Adrenal gland (tissue), 5 donors: ENCODE results near the gene INSR.
"Not testable (repeated sequence)": the region's sequence is repeated elsewhere in the genome, so short reads cannot be mapped to it uniquely, and the experiment has no call there.

ENCODE experiments used
- POLR2A ChIP-seq, 2 donors: fragments of 450-650 bp; IDR thresholded peaks; one replicate each; pipeline ENCODE4 v1.6.1; 2017; ENCODE audit warnings: antibody characterized with exemption in 2 of 2, mild to moderate bottlenecking in 2 of 2, moderate library complexity in 1 of 2
- TF ChIP-seq, protein P1 (sequence below), 6 experiments: fragments of 450-650 bp in 4 of 6; fragments of 200-600 bp in 2 of 6; sonication (generic) in 1 of 6; IDR thresholded peaks; 1 replicate in 5 of 6; 2 replicates in 1 of 6; pipeline versions ENCODE4 v1.5.1 to v1.8.0; 2016 to 2021; ENCODE audit warnings: antibody characterized with exemption in 6 of 6, mild to moderate bottlenecking in 2 of 6, moderate library complexity in 1 of 6
- donor health status: DM: no; HTN: no; CAD: no.

DNA sequence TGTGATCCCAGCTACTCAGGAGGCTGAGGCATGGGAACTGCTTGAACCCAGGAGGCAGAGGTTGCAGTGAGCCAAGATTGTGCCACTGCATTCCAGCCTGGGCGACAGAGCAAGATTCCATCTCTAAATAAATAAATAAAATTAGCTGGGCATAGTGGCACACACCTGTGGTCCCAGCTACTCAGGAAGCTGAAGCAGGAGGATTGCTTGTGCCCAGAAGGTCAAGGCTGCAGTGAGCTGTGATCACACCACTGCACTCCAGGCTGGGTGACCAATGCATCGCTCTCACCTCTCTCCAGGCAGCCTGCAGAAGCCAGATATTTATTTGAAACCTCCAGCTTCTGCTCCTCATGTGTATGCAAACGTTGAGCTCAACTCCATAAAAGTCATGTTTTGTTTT lies 85.2 kb downstream of the INSR start:
- TF ChIP-seq, protein P1, sequence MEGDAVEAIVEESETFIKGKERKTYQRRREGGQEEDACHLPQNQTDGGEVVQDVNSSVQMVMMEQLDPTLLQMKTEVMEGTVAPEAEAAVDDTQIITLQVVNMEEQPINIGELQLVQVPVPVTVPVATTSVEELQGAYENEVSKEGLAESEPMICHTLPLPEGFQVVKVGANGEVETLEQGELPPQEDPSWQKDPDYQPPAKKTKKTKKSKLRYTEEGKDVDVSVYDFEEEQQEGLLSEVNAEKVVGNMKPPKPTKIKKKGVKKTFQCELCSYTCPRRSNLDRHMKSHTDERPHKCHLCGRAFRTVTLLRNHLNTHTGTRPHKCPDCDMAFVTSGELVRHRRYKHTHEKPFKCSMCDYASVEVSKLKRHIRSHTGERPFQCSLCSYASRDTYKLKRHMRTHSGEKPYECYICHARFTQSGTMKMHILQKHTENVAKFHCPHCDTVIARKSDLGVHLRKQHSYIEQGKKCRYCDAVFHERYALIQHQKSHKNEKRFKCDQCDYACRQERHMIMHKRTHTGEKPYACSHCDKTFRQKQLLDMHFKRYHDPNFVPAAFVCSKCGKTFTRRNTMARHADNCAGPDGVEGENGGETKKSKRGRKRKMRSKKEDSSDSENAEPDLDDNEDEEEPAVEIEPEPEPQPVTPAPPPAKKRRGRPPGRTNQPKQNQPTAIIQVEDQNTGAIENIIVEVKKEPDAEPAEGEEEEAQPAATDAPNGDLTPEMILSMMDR (IDR thresholded peaks at IDR 0.05), result not testable (repeated sequence)
- TF ChIP-seq POLR2A (IDR thresholded peaks at IDR 0.05), result not testable (repeated sequence)
